Inferior parietal cortex (tissue), 1 donor: ENCODE results near the gene FOXN4.

ENCODE experiments used
- DNase-seq: peaks from one replicate; pipeline ENCODE4 v3.0.0-alpha.2; 2016; ENCODE audit errors: extremely low spot score

The FOXN4 gene

DNA sequence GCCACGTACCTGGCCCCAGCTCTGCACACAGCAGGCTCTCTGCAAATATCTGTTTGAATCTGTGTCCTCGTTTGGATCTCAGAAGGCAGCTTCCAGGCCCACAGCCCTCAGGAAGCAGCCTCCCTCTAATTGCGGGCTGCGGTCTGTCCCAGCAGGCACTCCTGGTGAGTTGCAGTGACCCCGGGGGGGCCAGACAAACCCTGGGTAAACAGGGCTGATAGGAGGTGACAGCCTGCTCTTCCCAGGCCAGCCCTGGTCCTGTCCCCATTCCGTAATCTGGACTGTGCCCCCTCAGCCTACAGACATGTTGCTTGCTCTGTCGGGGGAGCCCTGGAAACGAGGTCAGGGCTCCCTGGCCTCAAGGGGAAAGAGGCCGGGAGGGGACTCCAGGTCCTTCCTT lies 2.0 kb downstream of the FOXN4 start:
- DNase-seq = no peak

DNA sequence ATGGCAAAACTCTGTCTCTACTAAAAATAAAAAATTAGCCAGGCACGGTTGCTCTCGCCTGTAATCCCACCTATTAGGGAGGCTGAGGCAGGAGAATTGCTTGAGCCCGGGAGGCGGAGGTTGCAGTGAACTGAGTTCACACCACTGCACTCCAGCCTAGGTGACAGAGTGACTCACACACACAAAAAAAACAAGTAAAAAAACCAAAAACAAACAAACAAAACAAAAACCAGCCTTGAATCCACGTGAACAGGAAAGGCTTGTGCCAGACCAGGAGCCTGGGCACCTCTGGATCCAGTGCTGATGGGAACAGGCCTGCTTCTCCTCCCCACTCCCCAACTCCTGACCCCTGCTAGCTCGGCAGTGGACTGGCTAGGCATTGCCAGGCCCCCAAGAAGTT lies 3.5 kb downstream of the FOXN4 start:
- no peak for DNase-seq

DNA sequence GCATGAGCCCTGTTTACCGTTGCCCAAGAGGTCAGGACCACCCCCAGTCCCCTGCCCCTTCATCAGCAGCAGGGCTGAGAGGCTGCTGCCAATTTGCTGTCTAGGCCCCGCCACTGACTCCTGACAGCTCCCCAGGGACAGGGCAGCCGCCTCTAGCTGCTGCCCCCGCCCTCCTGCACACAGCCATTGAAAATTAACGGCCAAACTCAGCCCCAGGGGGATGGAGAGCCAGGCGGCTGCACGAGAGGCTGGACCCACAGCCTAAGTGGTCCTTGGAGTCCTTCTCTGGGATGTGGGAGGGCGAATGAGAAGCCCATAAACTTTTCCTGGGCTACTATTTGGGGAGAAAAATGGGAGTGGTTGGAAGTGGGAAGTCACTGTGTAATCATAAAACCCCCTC lies 4.6 kb downstream of the FOXN4 start:
- DNase-seq = no peak

DNA sequence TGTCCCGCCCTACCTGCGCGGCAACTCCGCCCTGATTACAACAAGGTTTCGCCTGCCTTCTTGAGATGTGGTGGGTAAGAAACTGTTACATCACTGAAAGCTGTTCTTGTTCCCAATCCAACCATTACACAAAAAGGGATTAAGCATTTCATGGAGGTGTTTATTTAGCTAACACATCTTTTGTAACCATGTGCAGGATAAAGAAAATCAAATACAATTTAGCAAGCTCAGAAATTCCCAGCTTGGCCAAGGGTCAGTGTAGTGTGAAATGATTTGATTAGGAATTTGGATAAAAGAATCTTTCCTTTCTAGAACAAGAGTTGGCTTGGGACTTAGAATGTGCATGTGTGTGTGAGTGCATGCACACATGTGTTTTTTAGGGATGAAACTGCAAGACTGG lies 6.3 kb downstream of the FOXN4 start:
- DNase-seq = no peak

DNA sequence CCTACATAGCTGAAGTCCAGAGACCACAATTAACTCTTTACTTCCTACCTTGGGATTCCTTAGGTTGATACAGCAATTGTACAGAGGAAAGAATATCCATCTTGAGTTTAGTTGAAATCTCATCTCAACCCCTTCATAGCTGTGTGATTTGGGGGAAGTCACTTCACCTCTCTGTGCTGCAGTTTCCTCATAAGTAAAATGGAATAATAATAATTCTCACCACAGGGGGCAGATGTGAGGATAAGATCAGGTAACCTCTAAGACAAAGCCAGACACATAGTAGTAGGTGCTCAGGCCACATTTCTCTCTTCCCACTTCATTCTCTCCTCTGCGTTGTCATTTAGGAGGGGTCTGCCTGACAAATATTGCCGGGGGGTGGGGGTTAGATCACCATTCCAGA lies 6.7 kb downstream of the FOXN4 start:
- DNase-seq = no peak

DNA sequence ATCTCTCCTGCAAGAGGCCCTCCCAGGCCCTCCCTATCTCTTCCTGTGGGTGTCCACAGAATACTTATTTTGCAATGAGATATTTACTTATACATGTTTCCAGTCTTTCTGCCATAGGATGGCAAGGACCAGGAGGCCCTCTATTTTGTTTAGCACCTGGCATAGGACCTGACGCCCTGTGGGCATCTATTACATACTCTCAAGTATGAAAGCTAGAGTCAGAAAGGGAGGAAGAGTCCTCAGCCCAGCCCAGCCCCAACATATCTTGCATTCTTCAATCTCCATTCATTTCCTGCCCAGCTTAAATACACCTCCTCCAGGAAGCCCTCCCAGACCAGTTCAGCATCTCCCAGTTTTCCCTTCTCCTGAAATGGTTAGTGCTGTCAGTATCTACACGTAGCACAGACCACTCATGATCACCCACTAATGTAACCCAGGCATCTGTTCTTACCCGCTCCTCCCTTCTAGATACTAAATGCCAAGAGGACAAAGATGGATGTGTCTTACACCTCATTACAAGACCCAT lies 7.4 kb downstream of the FOXN4 start:
- DNase-seq = no peak

DNA sequence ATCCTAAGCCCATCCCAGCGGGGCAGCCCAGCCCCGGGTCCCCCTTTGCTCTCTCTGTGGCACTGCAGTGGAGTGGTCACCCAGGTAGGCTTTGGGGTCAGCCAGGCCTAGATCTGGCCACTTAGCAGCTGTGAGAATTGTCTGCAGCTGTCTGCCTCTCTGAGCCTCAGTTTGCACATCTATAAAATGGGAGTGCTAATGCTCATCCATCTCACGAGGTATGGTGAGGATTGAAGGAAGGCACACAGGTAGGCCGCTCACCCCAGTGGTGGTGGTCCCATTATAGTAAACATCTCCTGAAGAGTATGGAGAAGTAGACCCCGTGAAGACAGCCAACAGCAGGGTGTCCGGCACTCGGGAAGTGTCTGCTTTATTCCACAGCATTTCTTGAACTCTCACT lies 9.2 kb downstream of the FOXN4 start:
- no peak for DNase-seq

DNA sequence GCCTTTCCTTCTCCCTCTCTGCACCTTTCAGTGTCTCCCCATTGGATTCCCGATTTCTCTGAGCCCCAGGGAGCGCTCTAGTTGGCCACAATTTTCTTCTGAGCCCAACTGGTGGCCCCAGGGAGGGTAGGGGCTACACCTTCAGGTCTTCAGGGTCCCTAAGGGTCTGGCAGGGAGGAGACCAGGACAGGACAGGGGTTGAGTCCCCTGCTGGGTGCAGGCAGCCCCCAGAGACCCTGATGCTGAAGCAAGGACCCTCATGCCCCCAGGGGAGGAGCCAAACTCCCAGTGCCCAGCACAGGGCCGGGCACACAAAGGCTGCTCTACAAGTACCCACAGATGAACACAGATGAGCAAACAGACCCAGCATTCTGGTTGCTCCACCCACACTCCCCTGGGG lies 12.7 kb downstream of the FOXN4 start:
- DNase-seq = no peak

DNA sequence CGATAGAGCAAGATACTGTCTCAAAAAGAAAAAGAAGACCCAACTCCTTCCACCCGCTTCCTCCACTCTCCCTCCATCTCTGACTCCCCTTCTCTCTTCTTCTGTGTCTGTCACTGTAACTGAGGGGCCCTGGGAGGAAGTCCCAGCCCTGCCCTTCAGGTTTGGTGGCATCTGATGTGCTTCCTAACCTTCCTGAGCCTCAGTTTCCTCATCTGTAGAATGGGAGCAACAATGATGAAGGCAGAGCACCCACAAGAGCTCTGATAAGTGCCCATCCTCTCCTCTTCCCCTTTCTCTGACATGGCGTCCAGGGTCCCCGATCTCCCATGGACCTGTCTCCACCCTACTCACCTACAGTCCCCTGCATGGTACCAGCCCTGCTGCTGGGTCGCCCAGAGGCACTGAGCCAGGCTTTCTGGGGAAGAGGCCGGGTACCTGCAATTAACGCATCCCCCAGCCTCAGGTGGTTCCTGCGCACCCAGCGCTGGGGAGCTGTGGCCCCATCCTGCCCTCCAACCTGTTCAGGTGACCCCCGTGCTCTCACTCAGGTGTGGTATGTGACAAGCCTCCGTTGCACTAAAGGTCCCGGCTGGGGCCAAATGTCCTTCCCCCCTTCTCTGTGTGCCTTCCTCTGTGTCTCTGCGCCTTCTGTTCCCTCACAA lies 13.2 kb downstream of the FOXN4 start:
- no peak for DNase-seq

DNA sequence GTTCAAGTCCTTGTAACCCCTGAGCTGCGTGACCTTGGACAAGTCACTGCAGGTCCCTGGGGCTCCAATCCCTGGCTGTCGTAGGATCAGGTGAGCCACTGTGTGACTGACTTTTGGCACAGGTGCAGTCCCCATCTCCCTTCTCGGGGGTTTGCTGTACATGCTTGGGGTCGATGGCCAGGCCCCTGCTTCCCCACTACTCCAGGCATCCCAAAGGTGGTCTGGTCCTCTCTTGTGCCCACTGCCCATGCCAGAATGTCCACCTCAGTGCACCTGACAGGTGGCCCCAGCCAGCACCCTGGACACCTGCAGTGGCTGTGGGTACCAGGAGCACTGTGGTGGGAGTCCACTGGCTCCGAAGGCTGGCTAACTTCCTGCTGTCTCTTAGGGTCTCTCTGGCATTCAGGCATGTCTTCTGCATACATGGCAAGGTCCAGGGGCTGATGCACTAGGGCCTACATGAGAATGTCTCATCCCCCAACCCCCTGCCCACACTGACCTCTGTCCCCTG lies 14.7 kb downstream of the FOXN4 start:
- DNase-seq = no peak

DNA sequence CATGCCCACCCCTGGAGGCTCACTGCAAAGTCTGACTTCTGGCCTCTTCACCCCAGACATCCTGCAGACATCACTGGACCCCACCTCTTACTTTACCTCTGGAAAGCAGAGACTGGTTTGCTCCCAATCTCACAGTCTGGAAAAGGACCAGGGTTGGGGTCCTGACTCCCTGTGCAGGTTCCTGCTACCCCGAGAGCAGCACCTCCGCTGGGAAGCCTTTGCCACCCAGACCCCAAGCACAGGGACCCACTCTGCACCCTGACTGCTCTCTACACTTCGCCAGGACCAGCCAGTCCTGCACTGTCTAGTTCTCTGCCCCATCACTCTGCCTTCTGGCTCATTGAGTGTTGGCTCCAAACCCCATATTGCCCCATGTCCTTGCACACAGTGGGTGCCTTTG lies 16.0 kb downstream of the FOXN4 start:
- no peak for DNase-seq

DNA sequence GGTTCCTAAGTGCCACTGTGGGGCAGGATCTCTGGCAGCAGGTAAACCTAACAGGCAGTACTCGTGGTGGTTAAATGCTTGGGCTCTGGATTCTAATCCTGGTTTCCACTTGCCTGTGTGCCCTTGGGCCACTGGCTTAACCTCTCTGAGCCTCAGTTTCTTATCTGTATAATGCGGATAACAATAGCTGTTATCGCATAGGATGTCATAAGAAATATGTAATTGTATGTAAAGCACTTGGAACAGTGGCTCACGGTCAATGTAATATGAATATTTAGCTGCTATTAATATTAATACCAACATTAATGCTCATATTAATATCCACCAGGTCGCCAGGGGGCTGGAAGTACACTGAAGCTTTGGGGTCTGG lies 16.8 kb downstream of the FOXN4 start:
- DNase-seq = no peak

DNA sequence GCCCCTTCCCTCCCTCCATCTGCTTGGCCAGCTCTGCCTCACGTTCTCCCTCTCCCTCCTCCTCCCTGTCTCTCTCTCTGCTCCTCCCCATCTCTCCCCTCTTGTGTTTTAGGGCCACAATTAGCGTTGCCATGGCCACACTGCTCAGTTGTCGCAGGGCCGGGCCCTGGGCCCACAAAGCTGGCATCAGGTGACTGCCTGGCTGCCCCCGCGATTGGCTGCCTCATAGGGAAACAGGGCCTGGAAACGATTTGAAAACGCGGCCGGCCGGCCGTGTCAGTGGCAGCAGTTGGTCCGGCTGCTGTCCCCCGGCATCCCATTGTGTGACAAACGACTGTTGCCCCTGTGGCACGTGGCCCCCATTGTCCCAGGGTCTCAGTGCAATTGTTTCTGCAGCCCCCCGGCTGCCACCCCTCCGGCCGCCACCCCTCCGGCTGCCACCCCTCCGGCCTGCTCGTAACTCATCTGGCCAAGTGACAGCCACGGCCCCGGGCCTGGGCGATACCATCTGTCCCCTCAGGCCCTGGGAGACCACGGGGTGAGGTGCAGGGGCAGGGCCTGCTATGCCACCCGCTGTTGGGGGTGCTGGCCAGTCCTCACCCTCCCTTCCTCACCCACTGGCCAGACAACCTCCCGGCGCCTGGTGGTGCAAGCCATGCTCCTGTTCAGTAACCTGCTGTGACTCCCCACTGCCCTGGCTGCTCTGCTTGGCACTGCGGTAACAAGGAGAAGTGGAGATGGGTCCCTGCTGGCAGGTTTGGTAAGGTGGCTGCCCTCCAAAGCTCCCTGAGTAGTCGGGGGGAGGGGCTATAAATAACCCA lies 17.4 kb downstream of the FOXN4 start:
- peak; percentile 74 for DNase-seq

DNA sequence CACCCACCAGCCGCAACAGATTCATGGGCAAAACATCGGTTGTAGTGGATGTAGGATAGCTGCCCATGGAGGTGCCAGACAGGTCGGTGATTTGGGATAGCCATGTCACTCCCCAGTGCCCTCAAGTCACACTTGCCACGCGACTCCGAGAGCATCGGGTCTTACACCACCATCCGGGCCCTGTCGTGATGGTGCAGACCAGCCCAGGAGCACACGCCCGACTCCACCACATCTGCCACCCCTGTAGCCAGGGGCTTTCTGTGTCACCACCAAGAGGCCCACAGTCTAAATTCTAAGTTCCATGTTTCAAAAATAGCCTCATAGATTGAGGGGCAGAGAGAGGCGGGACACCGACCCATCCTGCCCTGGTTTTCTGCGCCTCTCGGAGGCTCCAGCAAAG lies 18.0 kb downstream of the FOXN4 start:
- no peak for DNase-seq

DNA sequence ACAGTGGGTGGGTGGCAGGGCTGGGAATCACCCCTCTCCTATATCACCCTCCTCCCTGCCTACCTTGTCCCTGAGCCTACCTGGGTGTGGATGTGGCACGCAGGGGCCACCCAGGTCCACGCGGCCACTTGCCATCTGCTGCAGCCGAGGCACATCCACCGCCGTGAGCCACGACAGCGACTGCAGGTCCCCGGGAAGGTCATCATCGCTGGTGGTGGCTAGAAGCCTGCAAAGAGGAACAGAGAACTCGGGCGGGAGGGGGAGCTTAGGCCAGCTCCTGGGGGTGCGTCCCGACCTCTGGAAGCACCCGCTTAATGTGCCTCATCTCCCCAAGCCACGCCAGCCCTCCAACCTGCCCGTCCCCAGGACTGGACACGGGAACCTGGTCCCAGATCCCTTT lies 19.0 kb downstream of the FOXN4 start:
- no peak for DNase-seq

DNA sequence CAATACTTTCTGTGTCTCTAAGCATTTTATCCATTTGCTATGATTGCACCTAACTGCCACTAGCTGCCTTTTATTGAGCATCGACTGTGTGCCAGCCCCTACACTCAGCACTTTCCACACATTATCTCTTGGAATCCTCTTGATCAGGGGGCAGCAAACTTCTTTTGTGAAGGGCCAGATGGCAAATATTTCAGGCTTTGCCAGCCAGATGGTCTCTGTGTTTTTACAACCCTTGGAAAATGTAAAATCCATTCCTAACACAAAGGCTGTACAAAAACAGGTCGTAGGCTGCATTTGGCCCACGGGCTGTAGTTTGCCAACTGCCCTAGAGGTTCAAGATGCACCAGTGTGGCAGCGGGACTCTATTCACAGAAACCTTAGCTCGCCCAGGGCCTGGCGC lies 19.5 kb downstream of the FOXN4 start:
- DNase-seq = no peak

DNA sequence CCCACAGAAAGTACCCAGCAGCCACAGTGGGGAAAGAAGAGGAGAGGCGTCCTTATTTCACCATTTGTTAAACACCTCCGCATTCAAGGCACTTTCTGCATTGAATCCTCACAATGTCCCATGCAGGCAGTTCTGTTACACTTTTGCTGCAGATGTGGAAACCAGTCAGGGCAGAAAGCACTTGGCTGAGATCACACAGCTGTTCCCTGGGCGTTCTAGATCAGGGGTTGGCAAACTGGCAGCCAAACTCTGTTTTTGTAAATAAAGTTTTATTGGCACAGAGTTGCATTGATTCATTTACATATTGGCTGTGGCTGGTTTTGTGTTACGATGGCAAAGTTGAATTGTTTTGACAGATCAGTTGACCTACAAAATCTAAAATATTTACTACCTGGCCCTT lies 20.1 kb downstream of the FOXN4 start:
- no peak for DNase-seq

DNA sequence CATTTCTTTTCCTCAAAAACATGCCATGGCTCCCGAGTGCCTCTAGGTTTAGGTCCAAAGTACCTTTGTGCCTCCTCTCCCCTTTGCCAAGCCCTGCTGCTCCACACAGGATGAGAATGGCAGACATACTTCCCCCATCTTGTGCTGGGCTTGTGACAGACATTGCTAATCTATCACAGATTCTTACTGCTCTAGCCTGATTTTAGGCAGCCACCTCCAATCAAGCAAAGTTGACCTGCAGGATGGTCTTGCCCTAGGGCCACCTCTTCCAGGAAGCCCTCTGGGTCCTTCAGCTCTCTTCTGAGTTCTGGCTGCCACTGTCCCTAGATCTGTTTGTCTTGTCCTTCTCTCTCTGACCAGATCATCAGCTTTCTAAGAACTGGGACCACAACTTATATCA lies 20.5 kb downstream of the FOXN4 start:
- DNase-seq = no peak

DNA sequence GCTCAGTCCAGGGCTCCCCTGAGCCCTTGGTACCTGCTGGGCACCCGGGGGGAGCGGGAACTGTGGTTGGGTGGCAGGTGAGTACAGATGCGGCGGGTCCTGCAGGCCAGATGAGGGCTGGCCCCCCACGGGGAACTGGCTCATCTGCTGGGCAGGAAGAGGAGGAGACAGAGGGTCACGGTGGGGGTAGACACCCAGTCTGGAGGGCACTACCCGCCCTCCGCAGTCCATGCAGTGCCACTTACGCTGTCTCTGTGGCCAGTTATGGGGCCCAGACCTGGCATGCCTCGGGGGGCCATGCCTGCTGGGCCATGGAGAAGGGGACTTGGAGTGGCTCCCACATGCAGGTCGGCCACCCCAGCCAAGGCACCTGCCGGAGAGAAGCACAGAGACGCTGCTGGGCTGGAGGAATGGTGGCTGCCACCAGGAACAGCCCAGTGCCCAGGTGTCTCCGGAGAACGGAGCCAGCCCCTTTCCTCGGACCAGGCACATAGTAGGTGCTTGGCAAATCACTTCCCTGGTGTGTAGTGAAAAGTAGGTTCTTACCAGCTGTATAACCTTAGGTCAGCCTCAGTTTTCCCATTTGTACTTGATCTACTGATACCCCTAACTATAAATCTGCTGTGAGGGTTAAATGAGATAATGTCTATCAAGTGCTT lies 21.1 kb downstream of the FOXN4 start:
- DNase-seq = no peak

DNA sequence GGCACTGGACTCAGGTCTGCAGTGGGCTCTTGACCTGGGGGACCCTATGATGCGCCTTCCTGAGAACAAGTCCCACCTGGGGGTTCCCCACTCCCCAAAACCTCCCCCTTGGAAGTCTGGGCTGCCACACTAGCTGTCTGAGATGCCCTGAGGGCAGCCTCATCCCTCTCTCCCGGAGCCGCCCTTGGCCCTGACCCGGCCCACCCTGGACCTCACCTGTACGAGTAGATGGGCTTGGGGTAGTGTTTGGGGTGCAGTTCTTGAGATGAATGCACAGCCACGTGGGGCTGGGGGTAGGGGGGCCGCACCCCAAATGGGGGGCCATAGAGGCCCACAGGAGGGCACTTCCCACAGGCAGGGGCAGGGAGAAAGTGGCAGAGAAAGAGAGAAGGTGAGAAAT lies 21.9 kb downstream of the FOXN4 start:
- no peak for DNase-seq

DNA sequence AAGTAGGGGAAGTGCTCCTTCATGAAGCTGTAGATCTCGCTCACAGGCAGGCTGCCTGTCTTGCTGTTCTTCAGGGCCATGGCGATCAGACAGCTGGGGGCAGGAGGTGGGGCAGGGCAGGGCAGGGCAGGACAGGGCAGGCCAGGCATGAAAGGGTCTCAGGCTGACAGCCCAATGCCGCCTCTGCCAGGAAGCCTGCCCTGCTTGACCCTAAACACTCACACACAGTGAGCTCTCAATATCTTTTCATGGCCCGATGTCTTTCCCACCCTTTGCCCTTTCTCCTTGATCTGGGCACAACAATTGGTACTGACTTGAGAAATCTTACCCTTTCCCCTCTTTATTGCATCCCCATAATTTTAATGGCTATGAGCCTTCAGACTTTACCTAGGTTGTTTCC lies 22.4 kb downstream of the FOXN4 start:
- DNase-seq = no peak

DNA sequence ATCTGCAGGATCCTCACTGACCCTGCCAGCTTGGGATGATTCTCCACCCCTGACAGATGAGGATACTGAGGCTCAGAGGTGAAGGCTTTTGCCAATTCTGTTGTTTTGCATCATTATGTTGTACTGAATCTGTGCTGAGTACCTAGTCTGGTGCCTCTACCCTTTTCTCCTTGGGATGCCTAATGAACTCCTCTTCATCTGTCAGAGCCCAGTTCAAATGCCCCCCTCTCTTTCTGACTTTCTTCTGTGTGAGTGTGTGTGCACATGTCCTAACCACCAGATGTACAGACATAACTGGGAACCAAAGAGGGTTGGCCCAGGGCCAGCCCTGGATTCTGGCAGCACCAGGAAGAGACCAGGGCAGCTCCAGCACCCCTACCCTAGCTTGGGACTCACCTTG lies 22.8 kb downstream of the FOXN4 start:
- no peak for DNase-seq

DNA sequence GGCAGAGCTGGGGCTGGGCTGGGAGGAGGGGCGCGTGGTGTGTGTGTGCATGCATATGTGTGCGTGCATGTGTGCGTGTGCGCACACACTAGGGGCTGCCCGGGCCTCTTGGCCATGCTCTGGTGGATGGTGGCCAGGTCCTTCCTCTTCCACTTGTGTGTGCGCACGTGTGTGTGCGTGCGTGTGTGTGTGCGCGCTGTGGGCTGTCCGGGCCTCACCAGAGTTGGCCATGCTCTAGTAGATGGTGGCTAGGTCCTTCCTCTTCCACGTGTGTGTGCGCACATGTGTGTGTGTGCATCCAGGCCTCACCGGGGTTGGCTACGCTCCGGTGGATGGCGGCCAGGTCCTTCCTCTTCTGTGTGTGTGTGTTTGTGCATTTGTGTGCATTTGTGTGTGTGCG lies 24.7 kb downstream of the FOXN4 start:
- no peak for DNase-seq
